ENCODE results near the gene TGFA. TPM values are rescaled to one million over a fixed set of nuclear protein-coding genes. Genes with fewer than 3 reads are reported as not detected.

TGFA gene
- total and polyA plus RNA-seq, 11 donors, result 0.50 to 4.9 (median 1.0) TPM

DNA sequence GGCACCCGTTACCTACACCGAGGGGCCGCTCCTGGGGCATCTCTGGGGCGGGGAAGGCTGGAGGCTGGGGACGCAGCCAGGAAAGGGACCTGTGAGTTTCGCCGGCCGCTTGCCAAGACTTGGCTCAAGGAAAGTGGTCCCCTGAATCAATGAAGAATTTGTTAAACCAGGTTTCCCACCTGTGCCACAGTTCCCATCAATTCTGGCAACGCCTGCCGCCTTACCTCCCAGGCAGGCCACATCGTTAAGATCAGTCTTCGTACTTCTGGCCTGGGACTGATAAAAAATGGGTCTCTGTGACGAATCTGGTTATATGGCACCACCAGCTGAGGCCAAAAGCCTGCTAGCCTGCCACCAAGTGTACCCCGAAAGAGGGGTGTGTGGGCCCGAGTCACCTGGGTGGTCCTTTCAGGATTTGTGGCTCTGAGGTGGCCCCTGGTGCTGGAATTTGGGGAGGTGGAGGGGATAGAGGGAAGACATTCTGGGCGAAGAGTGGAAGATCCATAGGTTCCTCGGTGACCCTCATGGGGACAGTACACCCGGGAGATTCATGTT is 789 bp upstream of the TGFA start:
- Histone ChIP-seq H3K4me1 (peaks cover 0 to 23% (median 11%) of the 10 kb centered on the region in 12 donors), H3K9me3 (no peaks in the 10 kb centered on the region), H3K27ac (peak overlapping the region in 6 of 12 donors; percentile 13 to 81 (median 65)), H3K4me3 (peak overlapping the region; percentile 63 to 85 (median 70)), H3K36me3 (no peaks in the 10 kb centered on the region), H3K27me3 (peaks cover 8 to 79% (median 21%) of the 10 kb centered on the region in 9 donors)
- ATAC-seq (no peak), DNase-seq (no peak)
- 27 to 36% (median 33%) methylated on average over 14 to 18 of the region's 18 CpGs for WGBS, 4 donors
- intact Hi-C loops (cut with DNase I), result loop anchor here in 2 of 10 donors (10.0 kb wide), 2 partner anchors 60 to 210 kb away; no protein-coding TSS in a partner anchor
- TF ChIP-seq, protein P1, sequence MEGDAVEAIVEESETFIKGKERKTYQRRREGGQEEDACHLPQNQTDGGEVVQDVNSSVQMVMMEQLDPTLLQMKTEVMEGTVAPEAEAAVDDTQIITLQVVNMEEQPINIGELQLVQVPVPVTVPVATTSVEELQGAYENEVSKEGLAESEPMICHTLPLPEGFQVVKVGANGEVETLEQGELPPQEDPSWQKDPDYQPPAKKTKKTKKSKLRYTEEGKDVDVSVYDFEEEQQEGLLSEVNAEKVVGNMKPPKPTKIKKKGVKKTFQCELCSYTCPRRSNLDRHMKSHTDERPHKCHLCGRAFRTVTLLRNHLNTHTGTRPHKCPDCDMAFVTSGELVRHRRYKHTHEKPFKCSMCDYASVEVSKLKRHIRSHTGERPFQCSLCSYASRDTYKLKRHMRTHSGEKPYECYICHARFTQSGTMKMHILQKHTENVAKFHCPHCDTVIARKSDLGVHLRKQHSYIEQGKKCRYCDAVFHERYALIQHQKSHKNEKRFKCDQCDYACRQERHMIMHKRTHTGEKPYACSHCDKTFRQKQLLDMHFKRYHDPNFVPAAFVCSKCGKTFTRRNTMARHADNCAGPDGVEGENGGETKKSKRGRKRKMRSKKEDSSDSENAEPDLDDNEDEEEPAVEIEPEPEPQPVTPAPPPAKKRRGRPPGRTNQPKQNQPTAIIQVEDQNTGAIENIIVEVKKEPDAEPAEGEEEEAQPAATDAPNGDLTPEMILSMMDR (IDR thresholded peaks at IDR 0.05), result peak in 5 of 12 donors; percentile 3 to 70 (median 14)
- TF ChIP-seq POLR2A (IDR thresholded peaks at IDR 0.05), result no peak

DNA sequence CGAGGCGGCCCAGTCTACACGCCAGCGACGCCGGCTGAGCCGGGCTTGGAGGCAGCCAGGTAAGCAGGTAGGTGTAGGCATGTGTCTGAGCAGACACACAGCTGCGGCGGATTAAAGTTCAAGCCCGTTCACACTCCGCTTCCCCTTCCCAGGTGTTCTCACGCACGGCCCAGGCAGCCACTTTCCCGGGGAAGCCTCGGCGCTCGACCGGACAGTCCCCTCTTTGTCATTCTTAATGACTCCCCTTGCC is 367 bp downstream of the TGFA start:
- WGBS, 4 donors, result 1 to 3% (median 1%) methylated on average over 6 to 18 of the region's 18 CpGs
- intact Hi-C loops (cut with DNase I), result loop anchor here in 2 of 10 donors (2.0 to 10.0 kb wide), 3 partner anchors 62 to 208 kb away; no protein-coding TSS in a partner anchor
- Histone ChIP-seq H3K4me1 (peaks cover 0 to 23% (median 11%) of the 10 kb centered on the region in 12 donors), H3K27ac (peak overlapping the region in 5 of 12 donors; percentile 44 to 81 (median 72)), H3K4me3 (peak overlapping the region; percentile 63 to 85 (median 70)), H3K27me3 (peaks cover 8 to 70% (median 21%) of the 10 kb centered on the region in 9 donors), H3K9me3 (no peaks in the 10 kb centered on the region), H3K36me3 (no peaks in the 10 kb centered on the region)
- peak in 1 of 5 donors; percentile 8 for DNase-seq
- no peak for TF ChIP-seq POLR2A (IDR thresholded peaks at IDR 0.05)
- TF ChIP-seq, protein P1 (IDR thresholded peaks at IDR 0.05), result no peak
- peak in 2 of 4 donors; percentile 21 to 42 for ATAC-seq

DNA sequence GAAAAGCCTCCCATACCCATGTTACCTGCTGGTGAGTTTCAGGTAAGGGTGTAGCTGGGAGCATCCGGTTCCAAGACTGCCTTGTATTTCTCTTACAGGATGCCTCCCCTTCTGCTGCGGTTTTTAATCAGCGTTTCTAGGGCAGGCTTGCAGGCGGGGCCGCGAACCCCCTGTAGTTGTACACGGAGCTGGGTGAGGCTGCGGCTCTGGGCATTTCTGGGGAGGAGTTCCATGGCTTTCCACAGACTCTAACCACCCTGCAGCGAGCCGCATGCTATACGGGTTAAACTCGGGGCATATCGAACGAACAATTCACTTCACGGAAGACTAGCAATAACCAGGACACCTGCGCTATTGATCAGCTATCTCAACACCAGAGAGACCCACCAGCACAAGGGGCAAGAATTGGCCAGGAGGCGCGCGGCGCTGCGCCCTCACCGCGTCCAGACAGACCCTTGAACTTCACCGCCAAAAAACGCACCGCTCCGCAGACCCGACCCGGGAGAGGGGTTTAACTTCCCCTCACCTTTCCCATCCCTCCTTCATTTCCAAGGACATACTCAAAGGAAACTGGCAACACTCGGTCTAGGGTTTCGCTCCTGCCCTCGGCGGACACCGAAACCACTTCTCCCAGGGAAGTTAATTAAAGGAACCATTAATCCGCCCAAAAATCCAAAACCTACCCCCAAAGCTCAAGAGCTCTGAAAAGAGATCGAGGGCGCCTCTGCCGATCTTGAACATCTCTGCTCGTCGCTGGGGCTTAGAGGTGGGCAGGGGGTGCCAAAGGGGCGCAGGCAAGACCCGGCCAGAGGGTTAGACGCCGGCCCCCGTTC is 909 bp downstream of the TGFA start:
- intact Hi-C loops (cut with DNase I), result loop anchor here in 2 of 10 donors (2.0 to 10.0 kb wide), 3 partner anchors 62 to 208 kb away; no protein-coding TSS in a partner anchor
- TF ChIP-seq, protein P1 (IDR thresholded peaks at IDR 0.05), result no peak
- TF ChIP-seq POLR2A (IDR thresholded peaks at IDR 0.05), result no peak
- 2 to 3% (median 2%) methylated on average over 43 to 45 of the region's 45 CpGs for WGBS, 4 donors
- Histone ChIP-seq H3K4me3 (peak overlapping the region; percentile 63 to 85 (median 70)), H3K36me3 (no peaks in the 10 kb centered on the region), H3K9me3 (no peaks in the 10 kb centered on the region), H3K27me3 (peaks cover 8 to 64% (median 21%) of the 10 kb centered on the region in 9 donors), H3K4me1 (peaks cover 0 to 23% (median 11%) of the 10 kb centered on the region in 12 donors), H3K27ac (peak overlapping the region in 2 of 12 donors; percentile 44 to 81)
- ATAC-seq, result no peak
- DNase-seq, result peak in 1 of 5 donors; percentile 25

DNA sequence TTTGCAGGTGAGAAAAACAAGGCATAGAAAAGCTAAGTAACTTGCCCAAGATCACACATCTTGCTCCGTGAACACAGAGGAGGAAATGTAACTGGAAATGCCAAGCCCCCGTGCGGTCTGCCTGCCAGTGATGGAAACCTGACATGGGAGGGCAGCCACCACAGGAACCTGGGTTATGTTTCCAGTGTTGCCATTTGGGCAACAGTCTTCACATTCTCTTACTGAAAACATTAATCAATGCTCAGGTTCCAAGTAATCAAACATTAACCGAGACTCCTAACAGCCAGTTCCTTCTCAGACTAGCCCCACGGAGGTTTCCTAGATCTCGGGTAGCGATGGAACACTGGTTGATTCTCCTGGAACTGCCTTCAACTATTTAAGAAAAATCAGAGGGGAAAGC is 2.5 kb downstream of the TGFA start:
- intact Hi-C loops (cut with DNase I), result loop anchor here in 2 of 10 donors (10.0 kb wide), 2 partner anchors 64 to 206 kb away; no protein-coding TSS in a partner anchor
- Histone ChIP-seq H3K9me3 (no peaks in the 10 kb centered on the region), H3K27me3 (peaks cover 8 to 59% (median 16%) of the 10 kb centered on the region in 9 donors), H3K27ac (no peak overlapping the region), H3K36me3 (no peaks in the 10 kb centered on the region), H3K4me1 (peaks cover 0 to 23% (median 11%) of the 10 kb centered on the region in 12 donors), H3K4me3 (no peak overlapping the region)
- 48 to 63% (median 56%) methylated on average over 7 of the region's 7 CpGs for WGBS, 4 donors
- TF ChIP-seq, protein P1 (IDR thresholded peaks at IDR 0.05), result no peak
- no peak for TF ChIP-seq POLR2A (IDR thresholded peaks at IDR 0.05)
- no peak for ATAC-seq
- DNase-seq, result no peak

Measured in heart left ventricle (tissue), 16 donors.